ENCODE results near the gene COL17A1. TPM values are rescaled to one million over a fixed set of nuclear protein-coding genes. Genes with fewer than 3 reads are reported as not detected.

COL17A1 gene
- total and polyA plus RNA-seq, 2 experiments from 2014 or later: 0.18 TPM; not detected in 1

DNA sequence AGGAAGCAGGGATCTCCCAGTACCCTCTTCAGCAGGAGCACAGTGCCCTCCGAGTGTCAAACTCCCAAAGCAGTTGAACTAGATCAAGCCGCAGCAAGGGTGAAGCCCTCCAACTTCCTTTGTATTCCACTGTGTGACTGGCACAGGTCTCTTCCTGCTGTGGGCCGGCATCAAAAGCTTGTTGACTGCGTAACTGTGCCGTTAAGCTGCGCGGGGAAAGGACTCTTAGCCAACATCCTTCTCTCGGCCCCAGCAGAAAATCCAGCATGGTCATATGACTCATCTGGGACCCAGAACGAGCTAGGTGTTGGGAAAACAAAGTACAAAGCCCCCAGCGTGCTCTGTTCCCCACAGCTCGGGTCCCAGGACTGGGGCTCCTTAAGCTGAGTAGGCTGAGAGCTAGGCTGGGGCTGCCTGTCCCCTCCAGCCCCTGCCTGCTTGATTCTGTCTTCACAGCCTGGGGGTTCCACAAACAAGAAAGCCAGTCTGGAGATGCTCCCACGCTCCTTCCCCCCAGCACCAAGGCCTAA is 52.2 kb downstream of the COL17A1 start:
- DNase-seq (ENCODE audit: low read depth in 1 of 2, low spot score in 1 of 2): no peak
- no peaks in the 10 kb centered on the region for H3K36me3 ChIP-seq

DNA sequence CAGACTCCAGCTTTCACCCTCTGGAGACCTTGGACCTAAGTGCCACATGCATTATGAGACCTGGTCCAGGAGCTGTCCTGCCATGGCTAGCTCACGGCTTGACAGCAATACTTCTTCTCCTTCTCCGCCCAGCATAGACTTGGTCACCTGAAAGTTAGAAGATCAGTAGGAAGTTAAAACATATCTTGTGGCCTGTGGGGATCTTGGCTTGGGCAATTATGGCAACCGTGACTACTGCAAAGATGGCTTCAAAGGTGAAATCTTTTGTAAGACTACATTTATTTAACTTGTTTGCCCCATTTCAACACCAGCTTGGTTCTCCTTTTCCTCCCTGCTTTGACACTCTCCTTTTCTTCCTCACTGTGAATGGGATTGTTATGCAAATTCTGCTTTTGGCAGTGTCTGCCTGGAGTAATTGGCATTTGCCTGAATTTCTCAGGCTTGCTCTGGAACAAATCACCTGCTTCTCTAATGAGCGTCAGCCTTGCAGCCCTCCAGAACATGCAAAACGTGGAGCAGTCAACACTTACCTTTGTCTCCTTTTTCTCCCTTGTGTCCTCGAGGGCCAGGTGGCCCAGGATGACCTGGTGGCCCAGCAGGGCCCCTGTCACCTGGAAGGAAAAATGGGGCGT is 53.4 kb downstream of the COL17A1 start:
- Histone ChIP-seq H3K36me3 (no peaks in the 10 kb centered on the region), H3K4me1 (ENCODE audit: low read depth) (peaks cover 23% of the 10 kb centered on the region), H3K27ac (no peak overlapping the region), H3K27me3 (no peaks in the 10 kb centered on the region), H3K9me3 (ENCODE audit: low read depth) (no peaks in the 10 kb centered on the region), H3K4me3 (no peak overlapping the region)
- DNase-seq (ENCODE audit: low read depth in 1 of 2, low spot score in 1 of 2): no peak
- no peak for TF ChIP-seq CTCF (IDR thresholded peaks at IDR 0.05; ENCODE audit: low read depth, low read length)

More for the DNA sequence above, 52.2 kb downstream of the COL17A1 start:
- no peak for TF ChIP-seq CTCF (IDR thresholded peaks at IDR 0.05; ENCODE audit: low read depth, low read length)
- H3K4me1 ChIP-seq (ENCODE audit: low read depth): peaks cover 15% of the 10 kb centered on the region
- no peaks in the 10 kb centered on the region for H3K9me3 ChIP-seq (ENCODE audit: low read depth)
- no peak overlapping the region for H3K27ac ChIP-seq
- no peak overlapping the region for H3K4me3 ChIP-seq
- H3K27me3 ChIP-seq: no peaks in the 10 kb centered on the region

DNA sequence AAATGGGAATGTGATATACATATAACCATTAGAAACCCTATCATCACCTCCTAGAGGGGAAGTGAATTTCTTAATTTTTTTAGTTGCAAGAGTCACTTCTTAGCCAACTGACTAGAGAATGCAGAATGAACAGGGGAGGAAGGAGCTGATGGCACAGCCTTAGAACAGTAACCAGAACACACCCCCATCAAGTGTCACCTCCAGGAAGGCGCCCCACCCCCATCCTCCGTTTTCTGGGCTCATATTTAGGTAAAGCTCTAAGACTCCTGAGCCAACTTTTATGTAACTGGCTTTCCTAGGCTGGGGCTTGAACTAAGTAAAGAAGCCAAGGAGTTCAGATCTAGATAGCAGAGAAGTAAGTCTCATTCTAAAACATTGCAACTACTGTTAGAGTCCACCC is 54.0 kb downstream of the COL17A1 start:
- Histone ChIP-seq H3K4me1 (ENCODE audit: low read depth) (peaks cover 23% of the 10 kb centered on the region), H3K27me3 (no peaks in the 10 kb centered on the region), H3K27ac (no peak overlapping the region), H3K4me3 (no peak overlapping the region), H3K9me3 (ENCODE audit: low read depth) (no peaks in the 10 kb centered on the region), H3K36me3 (no peaks in the 10 kb centered on the region)
- DNase-seq (ENCODE audit: low read depth in 1 of 2, low spot score in 1 of 2): no peak
- no peak for TF ChIP-seq CTCF (IDR thresholded peaks at IDR 0.05; ENCODE audit: low read depth, low read length)

DNA sequence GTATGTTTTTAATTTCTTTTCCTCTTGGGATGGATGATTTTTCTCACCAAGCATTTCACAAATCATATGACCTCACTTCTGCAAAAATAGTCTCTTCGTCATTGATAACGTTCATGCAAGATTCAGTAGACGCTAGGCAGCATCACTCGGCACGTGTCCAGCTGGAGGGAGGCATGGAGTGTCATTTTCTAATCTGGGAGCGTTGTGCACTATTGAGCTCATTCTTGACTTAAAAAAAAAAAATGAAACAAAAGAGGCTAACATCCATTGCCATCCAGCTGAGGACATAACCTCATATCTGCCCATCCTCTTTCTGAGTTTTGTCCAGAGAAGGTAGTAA is 56.2 kb downstream of the COL17A1 start:
- peak in 1 of 2 donors; percentile 86 for DNase-seq (ENCODE audit: low read depth in 1 of 2, low spot score in 1 of 2)
- Histone ChIP-seq H3K4me1 (ENCODE audit: low read depth) (peaks cover 24% of the 10 kb centered on the region), H3K4me3 (no peak overlapping the region), H3K36me3 (no peaks in the 10 kb centered on the region), H3K27ac (no peak overlapping the region), H3K27me3 (no peaks in the 10 kb centered on the region), H3K9me3 (ENCODE audit: low read depth) (no peaks in the 10 kb centered on the region)
- TF ChIP-seq CTCF (IDR thresholded peaks at IDR 0.05; ENCODE audit: low read depth, low read length): no peak

DNA sequence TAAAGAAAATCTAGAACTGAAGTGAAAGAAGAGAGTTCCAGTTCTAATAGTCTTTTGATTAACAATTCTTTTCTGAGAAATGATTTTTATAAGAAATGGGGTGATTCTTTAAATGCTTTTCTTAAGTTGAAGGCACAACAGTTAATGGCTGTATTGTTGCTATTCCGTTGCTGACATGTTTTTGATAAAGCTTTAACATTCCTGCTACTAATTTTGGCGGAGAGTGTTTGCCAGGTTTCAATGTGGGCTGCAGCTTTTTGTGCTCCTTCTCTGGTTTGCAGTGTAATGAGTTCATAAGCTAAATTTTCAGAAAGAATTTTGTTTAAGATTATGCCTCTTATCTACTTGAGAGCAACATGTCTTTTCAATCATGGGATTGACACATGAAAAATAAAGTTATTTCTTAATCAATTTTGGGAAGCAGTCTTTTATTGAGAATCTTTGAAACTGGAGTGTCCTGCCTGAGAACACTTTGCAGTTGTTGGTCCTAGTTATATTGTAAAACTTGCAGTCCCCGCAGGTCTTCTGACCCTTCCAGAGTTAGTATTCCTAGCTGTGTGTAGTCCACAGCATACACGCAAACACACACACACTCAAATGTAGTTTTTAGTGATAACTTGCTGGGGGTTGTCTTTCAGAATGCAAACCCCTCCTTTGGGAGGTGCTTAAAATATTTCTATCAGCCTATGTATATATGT is 56.7 kb downstream of the COL17A1 start:
- H3K27ac ChIP-seq: peak overlapping the region; percentile 61
- H3K36me3 ChIP-seq: peaks cover under 1% of the 10 kb centered on the region
- H3K4me3 ChIP-seq: no peak overlapping the region
- DNase-seq (ENCODE audit: low read depth in 1 of 2, low spot score in 1 of 2): no peak
- TF ChIP-seq CTCF (IDR thresholded peaks at IDR 0.05; ENCODE audit: low read depth, low read length): no peak
- no peaks in the 10 kb centered on the region for H3K27me3 ChIP-seq
- H3K9me3 ChIP-seq (ENCODE audit: low read depth): no peaks in the 10 kb centered on the region
- H3K4me1 ChIP-seq (ENCODE audit: low read depth): peaks cover 30% of the 10 kb centered on the region
